ENCODE data around the gene ARHGAP33. TPM values are rescaled to one million over a fixed set of nuclear protein-coding genes. Genes with fewer than 3 reads are reported as not detected.

ARHGAP33 gene
- total RNA-seq, 1 experiment from 2014 or later: 19.5 TPM

DNA sequence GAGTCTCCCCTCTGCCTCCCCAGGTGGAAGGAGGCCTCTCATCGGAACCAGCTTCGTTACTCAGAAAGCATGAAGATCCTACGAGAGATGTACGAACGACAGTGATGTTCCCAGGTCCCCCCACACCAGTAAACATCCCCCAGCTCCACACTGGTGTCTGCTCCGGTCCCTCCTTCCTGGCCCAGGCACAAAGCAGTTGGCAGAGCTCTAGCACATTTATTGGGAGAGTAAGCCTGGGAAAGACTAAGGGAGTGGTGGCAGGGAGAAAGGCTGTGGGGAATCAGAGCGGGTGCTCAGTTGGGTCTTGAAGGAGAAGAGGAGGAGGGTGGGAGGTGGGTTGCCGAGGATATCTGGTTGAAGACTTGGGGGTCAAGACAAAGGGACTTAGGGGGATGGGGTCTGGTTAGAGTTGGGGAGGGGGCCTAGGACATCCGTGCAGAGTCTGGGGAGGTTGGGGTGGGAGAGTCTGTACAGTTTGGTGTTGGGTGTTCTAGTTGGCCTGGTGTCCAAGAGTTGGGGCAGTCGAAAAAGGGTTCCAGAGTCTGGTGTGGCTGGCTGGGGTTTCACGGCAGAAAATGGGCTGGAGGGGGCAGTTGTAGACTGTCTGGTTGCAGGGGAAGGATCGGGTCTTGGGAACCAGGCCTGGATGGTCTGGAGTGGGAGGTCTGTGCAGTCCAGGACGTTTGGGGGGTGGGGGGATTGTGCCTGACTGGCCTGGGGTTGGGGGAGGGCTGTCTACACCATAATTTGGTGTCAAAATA, 20.8 kb upstream of the ARHGAP33 start:
- no peak overlapping the region for H3T11ph ChIP-seq (ENCODE audit: low read length)
- no peaks in the 10 kb centered on the region for H3K79me2 ChIP-seq (ENCODE audit: insufficient read depth, low read length)
- no peak overlapping the region for H2BK12ac ChIP-seq (ENCODE audit: insufficient read length, low read depth, low read length)
- no peak overlapping the region for H2BK5ac ChIP-seq (ENCODE audit: insufficient read length, low read length)
- no peak overlapping the region for H2BK120ac ChIP-seq (ENCODE audit: low read depth, low read length, poor library complexity, severe bottlenecking)
- no peak overlapping the region for H3K18ac ChIP-seq (ENCODE audit: insufficient read length, low read depth, low read length)
- TF ChIP-seq CTCF (conservative IDR thresholded peaks at IDR 0.05): no peak
- no peak overlapping the region for H4K8ac ChIP-seq (replicated peaks; ENCODE audit: insufficient read length, low read depth, low read length)
- H3K27me3 Mint-ChIP-seq (ENCODE audit: low read depth): peaks cover 7% of the 10 kb centered on the region
- no peak overlapping the region for H3K23ac ChIP-seq (ENCODE audit: insufficient read length, low read depth, low read length)
- no peak overlapping the region for H3K27ac Mint-ChIP-seq
- peaks cover 15% of the 10 kb centered on the region for H3K23me2 ChIP-seq (ENCODE audit: insufficient read length, low read depth, low read length, poor library complexity, severe bottlenecking)
- H4K20me1 ChIP-seq (ENCODE audit: control insufficient read depth, insufficient read depth, insufficient read length): no peaks in the 10 kb centered on the region
- no peak overlapping the region for H4K5ac ChIP-seq (ENCODE audit: insufficient read length, low read depth, low read length)
- WGBS (ENCODE audit: extremely low coverage, insufficient read length, low lambda C conversion rate): no CpG with 5 or more reads among the region's 13 CpGs
- no peak overlapping the region for H2AFZ ChIP-seq (ENCODE audit: low read length)
- peaks cover 12 to 22% of the 10 kb centered on the region in 2 experiments for H3K4me1 Mint-ChIP-seq
- DNase-seq: peak; percentile 21
- H3K27ac ChIP-seq (ENCODE audit: insufficient read length, low read depth, low read length): no peak overlapping the region
- no peak overlapping the region for H3K56ac ChIP-seq (ENCODE audit: insufficient read length, low read depth, low read length)
- H3K4ac ChIP-seq (ENCODE audit: low read depth, low read length): no peak overlapping the region
- H2BK20ac ChIP-seq (ENCODE audit: low read depth, low read length, poor library complexity, severe bottlenecking): no peak overlapping the region
- H3K9ac ChIP-seq (ENCODE audit: extremely low read depth, insufficient read length, low read length): no peak overlapping the region
- H3K9me3 ChIP-seq (ENCODE audit: control insufficient read depth, low read depth, low read length): no peaks in the 10 kb centered on the region
- no peaks in the 10 kb centered on the region for H3K27me3 ChIP-seq (ENCODE audit: insufficient read depth, low read length)
- peak overlapping the region; percentile 55 to 72 for H3K4me3 Mint-ChIP-seq
- no peak overlapping the region for H2AK5ac ChIP-seq (ENCODE audit: insufficient read length, low read length)
- no peak overlapping the region for H4K91ac ChIP-seq (ENCODE audit: insufficient read length, low read depth, low read length)
- H3K9me3 Mint-ChIP-seq: no peaks in the 10 kb centered on the region
- H3K36me3 Mint-ChIP-seq (ENCODE audit: insufficient read depth in 1 of 3, low read depth in 3 of 3): peaks cover 0 to 5% (median 3%) of the 10 kb centered on the region in 3 experiments; a peak in 3 of 7 replicates
- H3K4me2 ChIP-seq (ENCODE audit: insufficient read depth, insufficient read length, low read length): no peak overlapping the region
- no peak overlapping the region for H2BK15ac ChIP-seq (ENCODE audit: low read depth, low read length)
- no peaks in the 10 kb centered on the region for H3K4me1 ChIP-seq (ENCODE audit: insufficient read depth, low read length)
- no peak overlapping the region for H3K14ac ChIP-seq (ENCODE audit: insufficient read depth, low read length)
- no peaks in the 10 kb centered on the region for H3K79me1 ChIP-seq (ENCODE audit: insufficient read depth, low read depth, low read length, poor library complexity, severe bottlenecking)

Data from H9 (cell line).